Lower leg skin (tissue), 3 donors: ENCODE data around the gene TMEM174.

Experiments
- POLR2A ChIP-seq, 2 donors: fragments of 450-650 bp; IDR thresholded peaks; one replicate each; pipeline ENCODE4 v1.6.1; 2016 to 2017; ENCODE audit warnings: antibody characterized with exemption in 2 of 2, mild to moderate bottlenecking in 1 of 2, moderate library complexity in 1 of 2
- TF ChIP-seq, protein P1 (sequence below), 3 donors: fragments of 450-650 bp; IDR thresholded peaks; one replicate each; pipeline ENCODE4 v1.5.1; 2016; ENCODE audit warnings: antibody characterized with exemption in 3 of 3, mild to moderate bottlenecking in 3 of 3, moderate library complexity in 2 of 3

- TF ChIP-seq, protein P1, sequence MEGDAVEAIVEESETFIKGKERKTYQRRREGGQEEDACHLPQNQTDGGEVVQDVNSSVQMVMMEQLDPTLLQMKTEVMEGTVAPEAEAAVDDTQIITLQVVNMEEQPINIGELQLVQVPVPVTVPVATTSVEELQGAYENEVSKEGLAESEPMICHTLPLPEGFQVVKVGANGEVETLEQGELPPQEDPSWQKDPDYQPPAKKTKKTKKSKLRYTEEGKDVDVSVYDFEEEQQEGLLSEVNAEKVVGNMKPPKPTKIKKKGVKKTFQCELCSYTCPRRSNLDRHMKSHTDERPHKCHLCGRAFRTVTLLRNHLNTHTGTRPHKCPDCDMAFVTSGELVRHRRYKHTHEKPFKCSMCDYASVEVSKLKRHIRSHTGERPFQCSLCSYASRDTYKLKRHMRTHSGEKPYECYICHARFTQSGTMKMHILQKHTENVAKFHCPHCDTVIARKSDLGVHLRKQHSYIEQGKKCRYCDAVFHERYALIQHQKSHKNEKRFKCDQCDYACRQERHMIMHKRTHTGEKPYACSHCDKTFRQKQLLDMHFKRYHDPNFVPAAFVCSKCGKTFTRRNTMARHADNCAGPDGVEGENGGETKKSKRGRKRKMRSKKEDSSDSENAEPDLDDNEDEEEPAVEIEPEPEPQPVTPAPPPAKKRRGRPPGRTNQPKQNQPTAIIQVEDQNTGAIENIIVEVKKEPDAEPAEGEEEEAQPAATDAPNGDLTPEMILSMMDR (IDR thresholded peaks at IDR 0.05) = no peak
- TF ChIP-seq POLR2A (IDR thresholded peaks at IDR 0.05) = no peak
Measured at GRCh38 chr5:73188764-73189531, 16.0 kb downstream of the TMEM174 start.
